WTC11 (cell line): ENCODE results near the gene MAP3K12.

Source experiments
- ETV6 ChIP-seq: sonication (generic); formaldehyde crosslinking; IDR thresholded peaks from 2 replicates; pipeline ENCODE4 v1.8.1; 2022; ENCODE audit warnings: mild to moderate bottlenecking, missing genetic modification reagents
- GABPB1 ChIP-seq: sonication (generic); formaldehyde crosslinking; IDR thresholded peaks from 2 replicates; pipeline ENCODE4 v1.8.1; 2023; ENCODE audit warnings: mild to moderate bottlenecking, missing genetic modification reagents
- SOX15 ChIP-seq: fragments of 250-450 bp; sonication (Bioruptor Pico); IDR thresholded peaks from 2 replicates; pipeline ENCODE4 v1.9.0; 2021; ENCODE audit warnings: mild to moderate bottlenecking
- ZNF232 ChIP-seq: sonication (generic); formaldehyde crosslinking; IDR thresholded peaks from 2 replicates; pipeline ENCODE4 v1.8.0; 2022; ENCODE audit warnings: mild to moderate bottlenecking, missing genetic modification reagents
- TF ChIP-seq, protein P1 (sequence below): sonication (generic); formaldehyde crosslinking; IDR thresholded peaks from 2 replicates; pipeline ENCODE4 v1.8.1; 2022; ENCODE audit warnings: low read depth, missing genetic modification reagents, borderline replicate concordance
- TF ChIP-seq, protein P2 (sequence below): fragments of 250-450 bp; sonication (Bioruptor Pico); IDR thresholded peaks from 2 replicates; pipeline ENCODE4 v1.9.0; 2021; ENCODE audit warnings: mild to moderate bottlenecking
- TF ChIP-seq, protein P3 (sequence below): fragments of 200-600 bp; IDR thresholded peaks from 2 replicates; pipeline ENCODE4 v1.8.0; 2022; ENCODE audit warnings: antibody characterized with exemption
- TF ChIP-seq, protein P4 (sequence below): sonication (generic); formaldehyde crosslinking; IDR thresholded peaks from 2 replicates; pipeline ENCODE4 v1.8.0; 2022; ENCODE audit warnings: mild to moderate bottlenecking, missing genetic modification reagents
- TF ChIP-seq, protein P5 (sequence below): sonication (generic); formaldehyde crosslinking; IDR thresholded peaks from 2 replicates; pipeline ENCODE4 v1.8.0; 2022; ENCODE audit warnings: missing genetic modification reagents

DNA sequence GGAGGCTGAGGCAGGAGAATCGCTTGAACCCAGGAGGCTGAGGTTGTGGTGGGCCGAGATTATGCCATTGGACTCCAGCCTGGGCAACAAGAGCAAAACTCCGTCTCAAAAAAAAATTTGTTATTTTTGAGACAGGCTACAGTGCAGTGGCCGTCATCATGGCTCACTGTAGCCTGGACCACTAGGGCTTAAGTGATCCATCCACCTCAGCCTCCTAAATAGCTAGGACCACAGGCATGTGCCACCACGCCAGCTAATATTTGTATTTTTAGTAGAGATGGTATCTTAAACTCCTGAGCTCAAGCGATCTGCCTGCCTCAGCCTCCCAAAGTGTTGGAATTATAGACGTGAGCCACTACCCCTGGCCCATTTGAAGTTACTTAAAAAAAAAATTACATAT, 48.3 kb downstream of the MAP3K12 start:
- no peak for TF ChIP-seq ETV6 (CRISPR knock-in tag)
- TF ChIP-seq, protein P1, sequence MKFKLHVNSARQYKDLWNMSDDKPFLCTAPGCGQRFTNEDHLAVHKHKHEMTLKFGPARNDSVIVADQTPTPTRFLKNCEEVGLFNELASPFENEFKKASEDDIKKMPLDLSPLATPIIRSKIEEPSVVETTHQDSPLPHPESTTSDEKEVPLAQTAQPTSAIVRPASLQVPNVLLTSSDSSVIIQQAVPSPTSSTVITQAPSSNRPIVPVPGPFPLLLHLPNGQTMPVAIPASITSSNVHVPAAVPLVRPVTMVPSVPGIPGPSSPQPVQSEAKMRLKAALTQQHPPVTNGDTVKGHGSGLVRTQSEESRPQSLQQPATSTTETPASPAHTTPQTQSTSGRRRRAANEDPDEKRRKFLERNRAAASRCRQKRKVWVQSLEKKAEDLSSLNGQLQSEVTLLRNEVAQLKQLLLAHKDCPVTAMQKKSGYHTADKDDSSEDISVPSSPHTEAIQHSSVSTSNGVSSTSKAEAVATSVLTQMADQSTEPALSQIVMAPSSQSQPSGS (CRISPR knock-in tag), result no peak
- TF ChIP-seq, protein P2, sequence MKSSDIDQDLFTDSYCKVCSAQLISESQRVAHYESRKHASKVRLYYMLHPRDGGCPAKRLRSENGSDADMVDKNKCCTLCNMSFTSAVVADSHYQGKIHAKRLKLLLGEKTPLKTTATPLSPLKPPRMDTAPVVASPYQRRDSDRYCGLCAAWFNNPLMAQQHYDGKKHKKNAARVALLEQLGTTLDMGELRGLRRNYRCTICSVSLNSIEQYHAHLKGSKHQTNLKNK (CRISPR knock-in tag), result no peak
- TF ChIP-seq, protein P3, sequence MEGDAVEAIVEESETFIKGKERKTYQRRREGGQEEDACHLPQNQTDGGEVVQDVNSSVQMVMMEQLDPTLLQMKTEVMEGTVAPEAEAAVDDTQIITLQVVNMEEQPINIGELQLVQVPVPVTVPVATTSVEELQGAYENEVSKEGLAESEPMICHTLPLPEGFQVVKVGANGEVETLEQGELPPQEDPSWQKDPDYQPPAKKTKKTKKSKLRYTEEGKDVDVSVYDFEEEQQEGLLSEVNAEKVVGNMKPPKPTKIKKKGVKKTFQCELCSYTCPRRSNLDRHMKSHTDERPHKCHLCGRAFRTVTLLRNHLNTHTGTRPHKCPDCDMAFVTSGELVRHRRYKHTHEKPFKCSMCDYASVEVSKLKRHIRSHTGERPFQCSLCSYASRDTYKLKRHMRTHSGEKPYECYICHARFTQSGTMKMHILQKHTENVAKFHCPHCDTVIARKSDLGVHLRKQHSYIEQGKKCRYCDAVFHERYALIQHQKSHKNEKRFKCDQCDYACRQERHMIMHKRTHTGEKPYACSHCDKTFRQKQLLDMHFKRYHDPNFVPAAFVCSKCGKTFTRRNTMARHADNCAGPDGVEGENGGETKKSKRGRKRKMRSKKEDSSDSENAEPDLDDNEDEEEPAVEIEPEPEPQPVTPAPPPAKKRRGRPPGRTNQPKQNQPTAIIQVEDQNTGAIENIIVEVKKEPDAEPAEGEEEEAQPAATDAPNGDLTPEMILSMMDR, result no peak
- TF ChIP-seq, protein P4, sequence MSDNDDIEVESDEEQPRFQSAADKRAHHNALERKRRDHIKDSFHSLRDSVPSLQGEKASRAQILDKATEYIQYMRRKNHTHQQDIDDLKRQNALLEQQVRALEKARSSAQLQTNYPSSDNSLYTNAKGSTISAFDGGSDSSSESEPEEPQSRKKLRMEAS (CRISPR knock-in tag), result no peak
- no peak for TF ChIP-seq SOX15 (CRISPR knock-in tag)
- TF ChIP-seq, protein P5, sequence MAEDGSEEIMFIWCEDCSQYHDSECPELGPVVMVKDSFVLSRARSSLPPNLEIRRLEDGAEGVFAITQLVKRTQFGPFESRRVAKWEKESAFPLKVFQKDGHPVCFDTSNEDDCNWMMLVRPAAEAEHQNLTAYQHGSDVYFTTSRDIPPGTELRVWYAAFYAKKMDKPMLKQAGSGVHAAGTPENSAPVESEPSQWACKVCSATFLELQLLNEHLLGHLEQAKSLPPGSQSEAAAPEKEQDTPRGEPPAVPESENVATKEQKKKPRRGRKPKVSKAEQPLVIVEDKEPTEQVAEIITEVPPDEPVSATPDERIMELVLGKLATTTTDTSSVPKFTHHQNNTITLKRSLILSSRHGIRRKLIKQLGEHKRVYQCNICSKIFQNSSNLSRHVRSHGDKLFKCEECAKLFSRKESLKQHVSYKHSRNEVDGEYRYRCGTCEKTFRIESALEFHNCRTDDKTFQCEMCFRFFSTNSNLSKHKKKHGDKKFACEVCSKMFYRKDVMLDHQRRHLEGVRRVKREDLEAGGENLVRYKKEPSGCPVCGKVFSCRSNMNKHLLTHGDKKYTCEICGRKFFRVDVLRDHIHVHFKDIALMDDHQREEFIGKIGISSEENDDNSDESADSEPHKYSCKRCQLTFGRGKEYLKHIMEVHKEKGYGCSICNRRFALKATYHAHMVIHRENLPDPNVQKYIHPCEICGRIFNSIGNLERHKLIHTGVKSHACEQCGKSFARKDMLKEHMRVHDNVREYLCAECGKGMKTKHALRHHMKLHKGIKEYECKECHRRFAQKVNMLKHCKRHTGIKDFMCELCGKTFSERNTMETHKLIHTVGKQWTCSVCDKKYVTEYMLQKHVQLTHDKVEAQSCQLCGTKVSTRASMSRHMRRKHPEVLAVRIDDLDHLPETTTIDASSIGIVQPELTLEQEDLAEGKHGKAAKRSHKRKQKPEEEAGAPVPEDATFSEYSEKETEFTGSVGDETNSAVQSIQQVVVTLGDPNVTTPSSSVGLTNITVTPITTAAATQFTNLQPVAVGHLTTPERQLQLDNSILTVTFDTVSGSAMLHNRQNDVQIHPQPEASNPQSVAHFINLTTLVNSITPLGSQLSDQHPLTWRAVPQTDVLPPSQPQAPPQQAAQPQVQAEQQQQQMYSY, result no peak
- TF ChIP-seq ZNF232 (CRISPR knock-in tag), result no peak
- TF ChIP-seq GABPB1 (CRISPR knock-in tag), result no peak
